CD14-positive monocyte (primary cell): Measurements from ENCODE around the gene PRAF2. TPM values are rescaled to one million over a fixed set of nuclear protein-coding genes. Genes with fewer than 3 reads are reported as not detected.

Source experiments
- DNase-seq, 3 donors: peaks; one replicate each; pipeline ENCODE4 v3.0.0-alpha.2; 2011 to 2022
- H2AFZ ChIP-seq: 2 replicates; pipeline ENCODE4 v1.6.0; 2012; ENCODE audit warnings: mild to moderate bottlenecking, low read depth, low read length, inconsistent platforms; ENCODE audit not compliant: insufficient read depth, poor library complexity, severe bottlenecking
- H3K27ac ChIP-seq, 2 donors: 1 replicate in 1 of 2; 2 replicates in 1 of 2; pipeline ENCODE4 v1.5.1; 2012 to 2013; ENCODE audit warnings: low read length in 2 of 2, control low read depth in 1 of 2, inconsistent platforms in 1 of 2, low read depth in 1 of 2, mild to moderate bottlenecking in 1 of 2
- H3K27me3 ChIP-seq, 2 donors: one replicate each; pipeline versions ENCODE4 v1.6.0 to v1.6.1; 2011 to 2013; ENCODE audit warnings: low read length in 2 of 2; ENCODE audit not compliant: control insufficient read depth in 2 of 2, insufficient read depth in 2 of 2
- H3K36me3 ChIP-seq, 2 donors: replicated peaks in 1 of 2; 1 replicate in 1 of 2; 2 replicates in 1 of 2; pipeline versions ENCODE4 v1.5.1 to v1.6.1; 2012 to 2013; ENCODE audit warnings: low read length in 2 of 2, control low read depth in 1 of 2, inconsistent platforms in 1 of 2, mild to moderate bottlenecking in 1 of 2; ENCODE audit not compliant: insufficient read depth in 2 of 2, control insufficient read depth in 1 of 2
- H3K4me1 ChIP-seq, 2 donors: 1 replicate in 1 of 2; 2 replicates in 1 of 2; pipeline versions ENCODE4 v1.5.1 to v1.6.1; 2012 to 2013; ENCODE audit warnings: low read length in 2 of 2, control low read depth in 1 of 2, inconsistent platforms in 1 of 2, mild to moderate bottlenecking in 1 of 2, moderate library complexity in 1 of 2; ENCODE audit not compliant: insufficient read depth in 2 of 2, control insufficient read depth in 1 of 2
- H3K4me2 ChIP-seq: replicated peaks from 2 replicates; pipeline ENCODE3; 2012; ENCODE audit warnings: low read length, moderate library complexity, mild to moderate bottlenecking; ENCODE audit not compliant: poor library complexity, severe bottlenecking; ENCODE audit errors: extremely low read depth
- H3K4me3 ChIP-seq, 3 experiments: fragments of 200-600 bp in 1 of 3; sonication (generic) in 1 of 3; replicated peaks in 1 of 3; 1 replicate in 2 of 3; 2 replicates in 1 of 3; pipeline ENCODE4 v1.5.1; 2011 to 2013; ENCODE audit warnings: low read length in 3 of 3, mild to moderate bottlenecking in 3 of 3, control low read depth in 2 of 3, low read depth in 2 of 3, inconsistent platforms in 1 of 3, moderate library complexity in 1 of 3
- H3K79me2 ChIP-seq: 2 replicates; pipeline ENCODE4 v1.6.0; 2012; ENCODE audit warnings: mild to moderate bottlenecking, control low read depth, inconsistent platforms, low read length, moderate library complexity; ENCODE audit not compliant: insufficient read depth
- H3K9ac ChIP-seq: 2 replicates; pipeline ENCODE4 v1.6.0; 2017; ENCODE audit warnings: low read length, mild to moderate bottlenecking; ENCODE audit not compliant: insufficient read depth, poor library complexity, severe bottlenecking
- H3K9me3 ChIP-seq, 2 donors: replicated peaks in 1 of 2; 1 replicate in 1 of 2; 2 replicates in 1 of 2; pipeline versions ENCODE4 v1.5.1 to v1.6.1; 2012 to 2013; ENCODE audit warnings: low read length in 2 of 2, control low read depth in 1 of 2; ENCODE audit not compliant: control insufficient read depth in 1 of 2, insufficient read depth in 1 of 2
- H4K20me1 ChIP-seq: 2 replicates; pipeline ENCODE4 v1.6.0; 2012; ENCODE audit warnings: mild to moderate bottlenecking, low read length, control low read depth, moderate library complexity; ENCODE audit not compliant: insufficient read depth
- H3K27ac Mint-ChIP-seq, 7 donors: one replicate each; pipeline ENCODE4 v1.8.0; 2020; ENCODE audit warnings: mild to moderate bottlenecking in 7 of 7, mixed read lengths in 7 of 7, moderate library complexity in 6 of 7, inconsistent platforms in 2 of 7
- H3K27me3 Mint-ChIP-seq, 3 donors: one replicate each; pipeline ENCODE4 v1.8.0; 2021 to 2022; ENCODE audit warnings: low read depth in 3 of 3, mild to moderate bottlenecking in 3 of 3, mixed read lengths in 3 of 3, moderate library complexity in 3 of 3, inconsistent platforms in 1 of 3
- H3K36me3 Mint-ChIP-seq, 2 donors: one replicate each; pipeline ENCODE4 v1.8.0; 2020; ENCODE audit warnings: mixed read lengths in 2 of 2, inconsistent platforms in 1 of 2, mild to moderate bottlenecking in 1 of 2
- H3K4me1 Mint-ChIP-seq: one replicate; pipeline ENCODE4 v1.8.0; 2020; ENCODE audit warnings: mild to moderate bottlenecking, mixed read lengths
- H3K4me3 Mint-ChIP-seq, 2 donors: one replicate each; pipeline ENCODE4 v1.8.0; 2020; ENCODE audit warnings: mild to moderate bottlenecking in 2 of 2, mixed read lengths in 2 of 2, moderate library complexity in 1 of 2
- H3K9me3 Mint-ChIP-seq, 7 donors: one replicate each; pipeline ENCODE4 v1.8.0; 2020 to 2022; ENCODE audit warnings: mixed read lengths in 7 of 7, mild to moderate bottlenecking in 6 of 7, moderate library complexity in 6 of 7, inconsistent platforms in 2 of 7
- CTCF ChIP-seq: fragments of 200-600 bp; IDR thresholded peaks from one replicate; pipeline ENCODE4 v1.8.0; 2022; ENCODE audit warnings: antibody characterized with exemption, mild to moderate bottlenecking
- WGBS: methylation state at CpG from one replicate; pipeline ENCODE4 v1.1.5; 2013; ENCODE audit warnings: missing lambda C conversion rate; ENCODE audit not compliant: insufficient coverage; 5-methylcytosine and 5-hydroxymethylcytosine counted together
- intact Hi-C, 2 donors: fragments of 100-400 bp; cut with micrococcal nuclease; formaldehyde crosslinking; loops; one replicate each; pipeline versions ENCODE4 v1.15.0 to v1.15.1; 2023
- polyA plus RNA-seq, 3 donors: library from polyadenylated mRNA; depleted of rRNA in 1 of 3; unstranded in 2 of 3; stranded (reverse) in 1 of 3; fragments of 300-500 nt in 2 of 3; fragments of >200 nt in 1 of 3; fragmentation: Illumina TruSeq in 2 of 3; gene quantifications; 1 replicate in 2 of 3; 2 replicates in 1 of 3; pipeline ENCODE4 v1.2.3, GENCODE V29; 2012 to 2021

Gene PRAF2
- polyA plus RNA-seq, 3 donors, result 4.1 to 7.9 (median 5.5) TPM

- Mint-ChIP-seq H3K27ac (peak overlapping the region in 2 of 7 donors; percentile 20 to 25), H3K4me1 (peaks cover 30% of the 10 kb centered on the region), H3K4me3 (no peak overlapping the region), H3K9me3 (peaks cover 0 to 15% (median 6%) of the 10 kb centered on the region in 7 donors), H3K36me3 (peaks cover 26 to 27% of the 10 kb centered on the region in 2 donors), H3K27me3 (peaks cover 3 to 11% (median 3%) of the 10 kb centered on the region in 3 donors)
- Histone ChIP-seq H2AFZ (no peak overlapping the region), H3K36me3 (peaks cover 28 to 32% of the 10 kb centered on the region in 2 donors), H3K27me3 (no peaks in the 10 kb centered on the region), H3K4me3 (no peak overlapping the region), H3K79me2 (peaks cover 9% of the 10 kb centered on the region), H3K9ac (no peak overlapping the region), H3K9me3 (no peaks in the 10 kb centered on the region), H3K4me2 (no peak overlapping the region), H4K20me1 (no peaks in the 10 kb centered on the region), H3K4me1 (peaks cover 24 to 30% of the 10 kb centered on the region in 2 donors), H3K27ac (no peak overlapping the region)
- WGBS, result 100% methylated on average over 5 of the region's 13 CpGs
- no peak for DNase-seq
- TF ChIP-seq CTCF, result no peak
- intact Hi-C loops, result loop anchor here in 1 of 2 donors (2.0 kb wide), 1 partner anchor 73 kb away; the partner anchor contains the start of gene GRIPAP1
Measured at GRCh38 chrX:49075347-49075746, 1.5 kb upstream of the PRAF2 start.

- H3K4me1 ChIP-seq, result peaks cover 15 to 16% of the 10 kb centered on the region in 2 donors
- no peaks in the 10 kb centered on the region for H3K79me2 ChIP-seq
- no peaks in the 10 kb centered on the region for H3K9me3 ChIP-seq
- Mint-ChIP-seq H3K27me3 (peaks cover 2 to 11% (median 2%) of the 10 kb centered on the region in 3 donors), H3K4me1 (peaks cover 19% of the 10 kb centered on the region), H3K27ac (no peak overlapping the region), H3K9me3 (peaks cover 0 to 11% (median 6%) of the 10 kb centered on the region in 7 donors), H3K36me3 (peaks cover 22% of the 10 kb centered on the region in 2 donors), H3K4me3 (no peak overlapping the region)
- no peak overlapping the region for H3K9ac ChIP-seq
- H2AFZ ChIP-seq, result no peak overlapping the region
- 86% methylated on average over 4 of the region's 10 CpGs for WGBS
- H3K27me3 ChIP-seq, result no peaks in the 10 kb centered on the region
- H3K36me3 ChIP-seq, result peaks cover 24 to 28% of the 10 kb centered on the region in 2 donors
- no peak overlapping the region for H3K4me3 ChIP-seq
- no peak for TF ChIP-seq CTCF
- no peak overlapping the region for H3K27ac ChIP-seq
- intact Hi-C loops, result no loop called here
- no peaks in the 10 kb centered on the region for H4K20me1 ChIP-seq
- DNase-seq, result no peak
- no peak overlapping the region for H3K4me2 ChIP-seq
Measured at GRCh38 chrX:49072712-49073095, 1.1 kb downstream of the PRAF2 start.
